ENCODE results near the gene SEPSECS. TPM values are rescaled to one million over a fixed set of nuclear protein-coding genes. Genes with fewer than 3 reads are reported as not detected.
A peak's percentile ranks its signal among the peaks of the same experiment; 100 is the strongest.

SEPSECS gene
- total RNA-seq, 1 experiment from 2014 or later: 9.1 TPM

DNA sequence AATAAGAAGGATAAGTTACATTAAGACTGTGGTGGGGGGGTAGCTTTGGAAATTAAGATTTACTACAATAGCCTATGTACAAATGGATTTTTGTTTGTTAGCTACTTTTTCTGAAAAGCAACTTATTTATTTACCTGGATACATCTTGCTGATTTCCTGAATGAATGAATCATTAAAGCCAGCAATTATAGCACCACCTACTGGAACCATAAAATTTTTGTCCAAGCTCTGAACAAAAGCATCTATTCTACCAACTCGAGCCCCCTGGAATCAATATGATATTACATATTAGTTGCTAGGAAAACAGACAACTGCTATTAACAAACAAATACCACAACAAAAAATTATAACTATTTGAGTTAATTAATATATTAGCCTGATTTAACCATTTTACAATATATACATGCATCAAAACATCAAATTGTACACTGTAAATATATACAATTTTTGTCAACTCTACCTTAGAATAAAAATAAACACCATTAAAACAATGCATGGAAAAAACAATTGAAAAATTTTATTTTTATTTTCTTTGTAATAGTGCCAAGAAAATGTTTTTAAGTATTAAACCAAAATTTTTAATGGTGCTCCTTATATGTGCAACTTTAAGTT lies 15.3 kb downstream of the SEPSECS start:
- Histone ChIP-seq H3F3A (ENCODE audit: insufficient read depth, low read depth) (no peaks in the 10 kb centered on the region), H3K9me2 (ENCODE audit: insufficient read depth) (no peaks in the 10 kb centered on the region), H3K27ac (no peak overlapping the region), H3K36me3 (ENCODE audit: low read depth) (no peaks in the 10 kb centered on the region), H2AFZ (no peak overlapping the region), H3K27me3 (ENCODE audit: insufficient read depth, low read depth) (no peaks in the 10 kb centered on the region), H3K4me2 (no peak overlapping the region), H3K79me2 (ENCODE audit: low read depth) (no peaks in the 10 kb centered on the region), H3K4me3 (no peak overlapping the region), H3K4me1 (replicated peaks; ENCODE audit: insufficient read depth) (no peaks in the 10 kb centered on the region), H4K20me1 (ENCODE audit: insufficient read depth) (no peaks in the 10 kb centered on the region), H3K9me3 (ENCODE audit: insufficient read depth, low read depth) (no peaks in the 10 kb centered on the region)
- no TSS peak for BruUV-seq (replicated peaks)
- intact Hi-C loops (cut with micrococcal nuclease; ENCODE audit: unreplicated experiment): no loop called here
- CTCF ChIA-PET: no interaction called here
- POLR2A ChIA-PET (ENCODE audit: unreplicated experiment): interaction anchor here (0.7 kb wide), 1 partner anchor 80 kb away, joined by 4 read pairs; no protein-coding TSS in a partner anchor
- TF ChIP-seq, protein P1, sequence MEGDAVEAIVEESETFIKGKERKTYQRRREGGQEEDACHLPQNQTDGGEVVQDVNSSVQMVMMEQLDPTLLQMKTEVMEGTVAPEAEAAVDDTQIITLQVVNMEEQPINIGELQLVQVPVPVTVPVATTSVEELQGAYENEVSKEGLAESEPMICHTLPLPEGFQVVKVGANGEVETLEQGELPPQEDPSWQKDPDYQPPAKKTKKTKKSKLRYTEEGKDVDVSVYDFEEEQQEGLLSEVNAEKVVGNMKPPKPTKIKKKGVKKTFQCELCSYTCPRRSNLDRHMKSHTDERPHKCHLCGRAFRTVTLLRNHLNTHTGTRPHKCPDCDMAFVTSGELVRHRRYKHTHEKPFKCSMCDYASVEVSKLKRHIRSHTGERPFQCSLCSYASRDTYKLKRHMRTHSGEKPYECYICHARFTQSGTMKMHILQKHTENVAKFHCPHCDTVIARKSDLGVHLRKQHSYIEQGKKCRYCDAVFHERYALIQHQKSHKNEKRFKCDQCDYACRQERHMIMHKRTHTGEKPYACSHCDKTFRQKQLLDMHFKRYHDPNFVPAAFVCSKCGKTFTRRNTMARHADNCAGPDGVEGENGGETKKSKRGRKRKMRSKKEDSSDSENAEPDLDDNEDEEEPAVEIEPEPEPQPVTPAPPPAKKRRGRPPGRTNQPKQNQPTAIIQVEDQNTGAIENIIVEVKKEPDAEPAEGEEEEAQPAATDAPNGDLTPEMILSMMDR (conservative IDR thresholded peaks at IDR 0.05): peak; percentile 66; the same call in 1 of the 2 replicates
- TF ChIP-seq EZH2 (IDR thresholded peaks at IDR 0.05; ENCODE audit: low read depth): no peak
- DNase-seq: no peak

DNA sequence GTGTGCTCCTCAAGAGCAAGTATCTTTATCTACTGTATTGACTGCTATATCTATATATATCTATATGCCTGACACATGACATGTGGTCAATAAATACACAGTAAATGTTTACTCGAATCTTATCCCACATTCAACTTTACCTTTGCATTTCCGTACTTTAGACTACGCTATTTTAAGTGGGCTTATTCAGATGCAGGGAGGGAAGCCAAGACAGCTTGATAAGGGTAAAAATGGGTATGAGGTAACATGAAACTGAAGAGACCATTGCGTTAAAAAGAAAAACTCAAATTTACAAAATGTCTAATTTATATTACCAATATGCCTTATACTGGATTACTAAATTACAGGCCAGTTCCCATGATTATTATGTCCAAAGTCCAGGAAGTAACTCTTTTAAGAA lies 17.8 kb downstream of the SEPSECS start:
- no TSS peak for BruUV-seq (replicated peaks)

DNA sequence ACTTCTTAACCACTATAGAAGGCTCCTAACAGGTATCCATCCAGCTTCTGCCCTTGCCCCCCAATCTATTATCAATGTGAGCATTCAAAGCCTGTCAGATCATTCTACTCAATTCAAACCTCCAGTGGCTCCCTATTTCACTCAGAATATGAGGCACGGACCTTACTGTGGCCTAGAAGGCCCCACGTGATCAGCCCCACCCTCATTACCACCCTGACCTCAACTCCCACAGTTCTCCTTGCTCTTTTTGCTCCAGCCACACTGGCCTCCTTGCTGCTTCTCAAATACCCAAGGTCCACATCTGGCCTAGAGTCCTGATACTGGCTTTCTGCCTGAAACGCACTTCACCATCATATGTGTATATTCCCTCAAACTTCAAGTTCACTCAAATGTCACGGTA lies 18.7 kb downstream of the SEPSECS start:
- Histone ChIP-seq H3K9me2 (ENCODE audit: insufficient read depth) (no peaks in the 10 kb centered on the region), H2AFZ (no peak overlapping the region), H3K4me2 (no peak overlapping the region), H3K27me3 (ENCODE audit: insufficient read depth, low read depth) (no peaks in the 10 kb centered on the region), H3F3A (ENCODE audit: insufficient read depth, low read depth) (no peaks in the 10 kb centered on the region), H3K4me3 (no peak overlapping the region), H3K36me3 (ENCODE audit: low read depth) (no peaks in the 10 kb centered on the region), H3K9me3 (ENCODE audit: insufficient read depth, low read depth) (no peaks in the 10 kb centered on the region), H3K79me2 (ENCODE audit: low read depth) (no peaks in the 10 kb centered on the region), H3K4me1 (replicated peaks; ENCODE audit: insufficient read depth) (no peaks in the 10 kb centered on the region), H3K27ac (no peak overlapping the region), H4K20me1 (ENCODE audit: insufficient read depth) (no peaks in the 10 kb centered on the region)
- BruUV-seq (replicated peaks): no TSS peak
- intact Hi-C loops (cut with micrococcal nuclease; ENCODE audit: unreplicated experiment): no loop called here
- CTCF ChIA-PET: no interaction called here
- no peak for TF ChIP-seq EZH2 (IDR thresholded peaks at IDR 0.05; ENCODE audit: low read depth)
- TF ChIP-seq, protein P1 (conservative IDR thresholded peaks at IDR 0.05): no peak
- no peak for DNase-seq
- POLR2A ChIA-PET (ENCODE audit: unreplicated experiment): no interaction called here

More for the DNA sequence above, 17.8 kb downstream of the SEPSECS start:
- H3K27ac ChIP-seq: no peak overlapping the region
- H2AFZ ChIP-seq: no peak overlapping the region
- intact Hi-C loops (cut with micrococcal nuclease; ENCODE audit: unreplicated experiment): no loop called here
- H3K36me3 ChIP-seq (ENCODE audit: low read depth): no peaks in the 10 kb centered on the region
- H3K4me1 ChIP-seq (replicated peaks; ENCODE audit: insufficient read depth): no peaks in the 10 kb centered on the region
- H3K4me2 ChIP-seq: no peak overlapping the region
- no peak overlapping the region for H3K4me3 ChIP-seq
- POLR2A ChIA-PET (ENCODE audit: unreplicated experiment): no interaction called here
- TF ChIP-seq EZH2 (IDR thresholded peaks at IDR 0.05; ENCODE audit: low read depth): no peak
- TF ChIP-seq, protein P1 (conservative IDR thresholded peaks at IDR 0.05): no peak
- H3K27me3 ChIP-seq (ENCODE audit: insufficient read depth, low read depth): no peaks in the 10 kb centered on the region
- no peaks in the 10 kb centered on the region for H4K20me1 ChIP-seq (ENCODE audit: insufficient read depth)
- no peaks in the 10 kb centered on the region for H3F3A ChIP-seq (ENCODE audit: insufficient read depth, low read depth)
- no peaks in the 10 kb centered on the region for H3K9me3 ChIP-seq (ENCODE audit: insufficient read depth, low read depth)
- CTCF ChIA-PET: no interaction called here
- no peak for DNase-seq
- H3K9me2 ChIP-seq (ENCODE audit: insufficient read depth): no peaks in the 10 kb centered on the region
- H3K79me2 ChIP-seq (ENCODE audit: low read depth): no peaks in the 10 kb centered on the region
